Measurements from ENCODE around the gene CHPF2.

CHPF2 gene

DNA sequence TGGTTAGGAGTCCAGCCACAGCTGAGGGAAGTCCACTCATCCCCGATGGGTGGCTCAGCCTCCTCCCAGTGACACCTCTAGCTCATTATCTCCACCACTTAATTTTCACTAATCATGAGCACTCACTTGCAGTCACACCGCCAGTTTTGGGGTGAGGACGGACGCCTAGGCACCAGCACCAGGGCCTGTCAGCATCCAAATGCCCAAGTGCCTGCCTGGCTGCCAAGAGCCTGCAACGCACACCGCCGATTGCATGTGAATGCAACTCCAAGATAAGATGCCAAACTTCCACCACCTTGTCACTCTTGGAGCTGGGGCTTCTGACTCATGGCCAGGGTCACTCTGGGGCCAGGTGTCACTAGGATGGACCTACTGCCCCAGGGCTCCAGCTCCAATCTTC, 40.6 kb downstream of the CHPF2 start:
- no peak for DNase-seq

GRCh38 chr7:151273651-151274390, 41.5 kb downstream of the CHPF2 start:
- DNase-seq, result no peak

DNA sequence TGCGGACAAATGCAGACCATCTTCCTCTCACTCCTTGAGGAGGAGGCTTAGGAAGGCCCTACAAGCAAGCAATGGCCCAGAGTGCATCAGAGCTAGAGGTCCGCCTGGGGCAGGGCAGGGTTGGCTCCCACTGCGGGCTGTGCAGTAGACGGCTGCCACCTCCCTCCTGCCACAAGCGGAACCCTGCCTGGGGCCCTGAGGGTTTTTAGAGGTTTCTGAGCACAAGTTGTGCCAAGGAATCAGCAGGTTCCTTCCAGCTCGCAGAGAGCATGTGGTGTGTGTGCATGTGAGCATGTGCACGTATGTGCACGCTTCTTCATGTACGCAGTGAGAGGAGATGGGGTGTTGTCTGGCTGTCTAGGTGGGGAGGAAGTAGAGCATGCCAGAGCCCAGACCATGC, 42.1 kb downstream of the CHPF2 start:
- DNase-seq, result no peak

DNA sequence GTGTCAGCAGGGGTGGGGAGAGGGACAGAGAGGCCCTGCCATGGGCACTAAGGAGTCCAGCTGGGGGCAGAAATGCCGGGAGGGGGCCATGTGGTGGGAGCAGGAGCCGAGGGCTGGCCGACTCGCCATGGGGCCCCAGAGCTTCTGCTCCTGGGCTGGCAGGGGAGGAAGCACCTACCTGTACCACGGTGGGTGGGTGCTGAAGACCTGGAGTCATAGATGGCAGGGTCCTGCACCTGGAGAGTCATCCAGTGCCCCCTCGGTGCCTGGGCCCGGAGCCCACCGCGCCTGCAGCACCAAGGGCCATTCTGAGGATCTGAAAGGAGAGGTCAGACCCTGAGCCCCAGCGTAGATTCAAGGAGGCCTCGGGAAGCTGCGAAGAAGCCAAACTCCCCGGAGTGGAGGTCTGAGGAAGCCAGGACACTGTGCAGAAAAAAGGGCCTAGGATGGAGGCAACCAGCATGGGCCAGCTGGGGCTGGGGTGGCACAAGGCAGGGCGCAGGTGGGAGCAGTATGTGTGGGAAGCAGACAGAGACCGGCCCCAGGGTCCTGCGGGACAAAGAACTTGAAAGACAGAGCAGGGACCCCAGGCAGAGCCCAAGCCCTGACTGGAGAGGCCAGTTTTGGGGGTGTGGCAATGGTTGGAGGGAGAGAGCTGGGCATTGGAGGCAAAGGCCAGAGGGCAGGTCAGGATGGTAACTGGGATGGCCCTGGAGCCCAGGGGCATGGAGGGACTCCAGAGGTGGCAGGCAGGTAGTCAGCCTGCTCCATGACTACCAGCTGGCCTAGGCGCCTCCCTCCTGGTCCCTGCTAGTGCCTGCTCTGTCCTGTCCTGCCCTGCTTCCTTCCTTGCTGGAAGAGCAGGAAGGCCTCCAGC, 42.9 kb downstream of the CHPF2 start:
- no peak for DNase-seq

DNA sequence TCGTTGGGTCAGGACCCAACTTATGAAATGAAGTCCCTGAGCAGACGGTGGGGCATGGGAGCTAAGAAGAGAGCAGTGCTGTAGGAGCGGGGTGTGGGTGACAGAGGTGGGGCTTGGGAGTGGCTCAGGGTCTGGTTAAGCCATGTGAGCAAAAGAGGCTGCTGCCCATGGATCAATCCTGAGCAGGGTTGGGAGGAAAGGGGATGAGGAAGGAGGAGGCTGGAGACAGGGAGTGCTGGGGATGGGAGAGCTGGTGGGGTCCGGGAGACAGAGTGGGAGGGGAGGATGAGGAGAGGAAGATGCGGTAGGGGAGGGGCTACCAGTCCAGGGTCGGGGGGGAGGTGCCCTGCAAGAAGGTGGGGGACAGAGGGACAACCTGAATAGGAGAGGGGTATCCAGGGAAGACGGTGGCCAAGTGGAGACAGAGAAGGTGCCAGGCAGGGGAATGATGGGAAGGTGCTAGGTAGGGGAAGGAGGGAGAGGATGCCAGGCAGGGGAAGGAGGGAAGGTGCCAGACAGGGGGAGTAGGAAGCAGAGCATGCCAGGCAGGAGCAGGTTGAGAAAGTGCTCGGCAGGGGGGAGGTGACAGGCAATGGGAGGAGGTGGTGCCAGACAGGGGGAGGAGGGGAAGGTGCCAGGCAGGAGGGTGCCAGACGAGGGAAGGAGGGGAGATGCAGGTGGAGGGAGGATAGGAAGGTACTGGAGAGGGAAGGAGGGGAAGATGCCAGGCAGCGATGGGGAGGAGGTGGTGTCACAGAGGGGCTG, 43.7 kb downstream of the CHPF2 start:
- no peak for DNase-seq

- no peak for DNase-seq
These were observed 44.6 kb downstream of the CHPF2 start for GRCh38 chr7:151276666-151277590.

GRCh38 chr7:151277631-151278030, 45.3 kb downstream of the CHPF2 start:
- DNase-seq, result no peak

DNA sequence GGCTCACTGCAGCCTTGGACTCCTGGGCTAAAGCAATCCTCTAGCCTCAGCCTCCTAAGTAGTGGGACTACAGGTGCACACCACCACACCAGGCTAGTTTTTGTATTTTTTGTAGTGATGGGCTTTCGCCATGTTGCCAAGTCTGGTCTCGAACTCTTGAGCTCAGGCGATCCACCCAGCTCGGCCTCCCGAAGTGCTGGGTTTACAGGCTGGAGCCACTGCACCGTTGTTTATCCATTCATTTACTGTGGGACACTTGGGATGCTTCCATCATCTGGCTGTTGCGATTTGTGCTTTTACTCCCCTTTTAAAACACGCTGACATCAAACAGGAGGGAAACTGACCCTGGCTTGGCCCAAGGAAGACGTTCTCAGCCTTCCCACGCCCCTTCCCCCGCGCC, 46.7 kb downstream of the CHPF2 start:
- DNase-seq, result no peak

- DNase-seq, result no peak
These were observed 47.6 kb downstream of the CHPF2 start for GRCh38 chr7:151279868-151280267.

DNA sequence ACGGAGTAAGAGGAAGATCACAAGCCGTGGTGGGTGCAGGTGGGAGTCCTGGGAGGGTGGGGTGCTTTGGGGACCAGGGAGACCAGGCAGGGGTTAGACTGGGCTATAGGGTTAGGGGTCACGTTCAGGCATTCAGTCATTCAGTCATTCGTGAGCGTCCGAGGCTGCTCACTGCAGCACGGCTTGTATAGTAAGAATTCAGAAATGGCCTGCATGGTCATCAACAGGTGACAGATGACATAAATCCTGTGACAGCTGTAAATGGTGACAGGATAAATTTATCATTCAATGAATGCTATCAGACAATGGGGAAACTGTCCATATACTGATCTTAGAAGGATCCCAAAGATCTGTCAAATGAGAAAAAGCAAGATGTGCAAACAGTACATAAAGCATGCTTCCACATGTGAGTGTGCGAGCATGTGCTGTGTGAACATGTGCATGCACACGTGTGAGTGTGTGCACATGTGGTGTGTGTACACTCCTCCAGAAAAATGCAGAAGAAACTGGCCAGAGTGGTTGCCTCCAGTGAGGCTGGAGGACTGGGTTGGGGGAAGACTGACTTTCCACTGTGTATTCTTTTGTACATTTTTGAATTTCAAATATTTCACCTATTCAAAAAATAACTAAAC, 48.2 kb downstream of the CHPF2 start:
- DNase-seq, result no peak

DNA sequence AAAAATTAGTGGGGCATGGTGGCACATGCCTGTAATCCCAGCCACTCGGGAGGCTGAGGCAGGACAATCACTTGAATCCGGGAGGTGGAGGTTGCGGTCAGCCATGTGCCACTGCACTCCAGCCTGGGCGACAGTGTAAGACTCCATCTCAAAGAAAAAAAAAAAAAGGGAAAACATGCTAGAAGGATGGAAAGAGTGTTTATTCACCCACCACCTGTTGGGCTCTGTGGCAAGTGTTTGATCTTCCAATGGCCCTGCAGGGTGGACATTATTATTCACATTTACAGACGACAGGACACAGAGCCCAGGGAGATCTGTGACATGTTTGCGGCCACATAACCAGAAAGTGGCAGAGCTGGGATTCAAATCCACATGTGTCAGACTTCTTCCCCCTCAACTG, 49.4 kb downstream of the CHPF2 start:
- DNase-seq, result no peak

- no peak for DNase-seq
These were observed 49.8 kb downstream of the CHPF2 start for GRCh38 chr7:151282111-151282510.

GRCh38 chr7:151283302-151283701, 51.0 kb downstream of the CHPF2 start:
- DNase-seq, result no peak

DNA sequence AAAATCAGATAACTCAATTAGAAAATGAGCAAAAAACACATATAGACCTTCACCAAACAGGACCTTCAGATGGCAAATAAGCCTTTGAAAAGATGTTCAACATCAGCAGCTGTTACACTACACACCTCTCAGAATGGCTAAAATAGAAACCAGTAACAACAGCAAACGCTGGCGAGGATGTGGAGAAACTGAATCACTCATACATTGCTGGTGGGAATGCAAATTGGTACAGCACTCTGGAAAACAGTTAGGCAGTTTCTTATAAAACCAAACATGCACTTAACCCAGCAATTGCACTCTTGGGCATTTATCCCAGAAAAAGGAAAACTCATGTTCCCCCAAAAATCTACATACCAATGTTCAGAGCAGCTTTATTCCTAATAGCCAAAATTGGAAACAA, 53.9 kb downstream of the CHPF2 start:
- DNase-seq, result no peak
